ENCODE results near the gene PITPNC1. TPM values are rescaled to one million over a fixed set of nuclear protein-coding genes. Genes with fewer than 3 reads are reported as not detected.
"Not testable (repeated sequence)": the region's sequence is repeated elsewhere in the genome, so short reads cannot be mapped to it uniquely, and the experiment has no call there.

PITPNC1 gene
- total and polyA plus RNA-seq, 11 donors: 7.0 to 20.8 (median 11.3) TPM

- Histone ChIP-seq H3K4me1 (peaks cover 0 to 48% (median 34%) of the 10 kb centered on the region in 12 donors), H3K9me3 (peaks cover 0 to 6% (median 0%) of the 10 kb centered on the region in 12 donors), H3K4me3 (peak overlapping the region in 7 of 12 donors; percentile 11 to 41 (median 16)), H3K27ac (peak overlapping the region in 9 of 12 donors; percentile 0 to 84 (median 30)), H3K27me3 (no peaks in the 10 kb centered on the region), H3K36me3 (no peaks in the 10 kb centered on the region)
- DNase-seq (no peak), ATAC-seq (no peak)
- no peak for TF ChIP-seq CTCF (IDR thresholded peaks at IDR 0.05)
- TF ChIP-seq POLR2A (IDR thresholded peaks at IDR 0.05): no peak
- intact Hi-C loops (cut with DNase I): loop anchor here in 3 of 10 donors (5.0 to 10.0 kb wide), 2 partner anchors 39 to 112 kb away; no protein-coding TSS in a partner anchor
- WGBS, 4 donors: 54 to 66% (median 60%) methylated on average over 13 of the region's 13 CpGs
Measured at GRCh38 chr17:67492824-67493517, 115.9 kb downstream of the PITPNC1 start.

DNA sequence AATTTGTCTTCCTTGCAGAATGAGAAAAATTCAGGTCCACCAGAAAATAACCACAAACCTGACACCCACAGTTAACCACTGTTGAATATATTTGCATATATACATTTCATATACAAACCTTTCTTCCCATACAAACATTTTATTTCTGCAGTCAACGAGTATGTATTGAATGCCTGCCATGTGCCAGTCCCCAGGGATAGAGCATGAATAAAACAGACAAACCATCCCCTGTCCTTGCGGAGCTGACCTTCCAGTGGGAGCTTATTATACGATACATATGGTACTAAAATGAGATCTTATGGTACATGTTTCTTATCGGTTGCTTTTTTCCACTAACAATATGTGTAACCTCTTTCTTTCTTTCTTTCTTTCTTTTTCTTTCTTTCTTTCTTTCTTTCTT is 116.7 kb downstream of the PITPNC1 start:
- H3K4me3 ChIP-seq: no peak overlapping the region
- peak overlapping the region in 1 of 12 donors; percentile 23 for H3K27ac ChIP-seq
- intact Hi-C loops (cut with DNase I): loop anchor here in 3 of 10 donors (5.0 to 10.0 kb wide), 2 partner anchors 38 to 111 kb away; no protein-coding TSS in a partner anchor
- DNase-seq: no peak
- WGBS, 4 donors: 41 to 65% (median 52%) methylated on average over 4 of the region's 4 CpGs
- peaks cover 0 to 43% (median 29%) of the 10 kb centered on the region in 12 donors for H3K4me1 ChIP-seq
- ATAC-seq: no peak
- no peaks in the 10 kb centered on the region for H3K27me3 ChIP-seq
- TF ChIP-seq CTCF (IDR thresholded peaks at IDR 0.05): no peak
- H3K36me3 ChIP-seq: no peaks in the 10 kb centered on the region
- H3K9me3 ChIP-seq: peaks cover 0 to 6% (median 0%) of the 10 kb centered on the region in 12 donors

GRCh38 chr17:67495534-67495933 is 118.5 kb downstream of the PITPNC1 start:
- not testable (repeated sequence) for H3K27me3 ChIP-seq, H3K36me3 ChIP-seq, H3K4me3 ChIP-seq, H3K27ac ChIP-seq, DNase-seq, ATAC-seq, H3K9me3 ChIP-seq
- WGBS, 4 donors: 95 to 96% (median 96%) methylated on average over 5 of the region's 5 CpGs
- H3K4me1 ChIP-seq: peaks cover 0 to 45% (median 24%) of the 10 kb centered on the region in 12 donors
- intact Hi-C loops (cut with DNase I): loop anchor here in 3 of 10 donors (10.0 kb wide), 1 partner anchor 109 kb away; no protein-coding TSS in a partner anchor

- TF ChIP-seq CTCF (IDR thresholded peaks at IDR 0.05): no peak
- TF ChIP-seq POLR2A (IDR thresholded peaks at IDR 0.05): no peak
- Histone ChIP-seq H3K27me3 (no peaks in the 10 kb centered on the region), H3K4me1 (peaks cover 0 to 37% (median 19%) of the 10 kb centered on the region in 12 donors), H3K9me3 (peaks cover 0 to 6% (median 0%) of the 10 kb centered on the region in 12 donors), H3K36me3 (no peaks in the 10 kb centered on the region), H3K4me3 (no peak overlapping the region), H3K27ac (no peak overlapping the region)
- intact Hi-C loops (cut with DNase I): loop anchor here in 3 of 10 donors (10.0 kb wide), 1 partner anchor 109 kb away; no protein-coding TSS in a partner anchor
- ATAC-seq (no peak), DNase-seq (no peak)
- 73 to 85% (median 81%) methylated on average over 7 of the region's 7 CpGs for WGBS, 4 donors
Measured at GRCh38 chr17:67496286-67496685, 119.2 kb downstream of the PITPNC1 start.
